ENCODE measurements around the gene USP48.
"Not testable (repeated sequence)": the region's sequence is repeated elsewhere in the genome, so short reads cannot be mapped to it uniquely, and the experiment has no call there.

Gene USP48

GRCh38 chr1:21633992-21634805 is 148.8 kb downstream of the USP48 start:
- no peak for DNase-seq (ENCODE audit: low read depth)

- no peak for DNase-seq (ENCODE audit: low read depth)
These were observed 149.7 kb downstream of the USP48 start for GRCh38 chr1:21633141-21633755.

GRCh38 chr1:21631944-21632887 is 150.7 kb downstream of the USP48 start:
- DNase-seq (ENCODE audit: low read depth), result no peak

- DNase-seq (ENCODE audit: low read depth), result not testable (repeated sequence)
These were observed 151.4 kb downstream of the USP48 start for GRCh38 chr1:21631590-21631943.

GRCh38 chr1:21630571-21631343 is 152.2 kb downstream of the USP48 start:
- DNase-seq (ENCODE audit: low read depth), result no peak

- DNase-seq (ENCODE audit: low read depth), result no peak
These were observed 153.0 kb downstream of the USP48 start for GRCh38 chr1:21629971-21630370.

- DNase-seq (ENCODE audit: low read depth), result no peak
These were observed 154.1 kb downstream of the USP48 start for GRCh38 chr1:21628798-21629393.

All from activated T-cell treated with anti-CD3 and anti-CD28 coated beads for 48 hours (primary cell).